HFF-Myc (cell line): ENCODE results near the gene TBX4.
A peak's percentile ranks its signal among the peaks of the same experiment; 100 is the strongest.
"Not testable (repeated sequence)": the region's sequence is repeated elsewhere in the genome, so short reads cannot be mapped to it uniquely, and the experiment has no call there.

Experiments used
- DNase-seq: peaks from one replicate; pipeline ENCODE4 v3.0.0-alpha.2; 2011; ENCODE audit warnings: low read depth; ENCODE audit errors: extremely low read depth
- H3K4me3 ChIP-seq: replicated peaks from 2 replicates; pipeline ENCODE4 v1.5.1; 2011; ENCODE audit warnings: low read depth, mild to moderate bottlenecking, control low read depth, low read length
- TF ChIP-seq, protein P1 (sequence below): IDR thresholded peaks from 2 replicates; pipeline ENCODE4 v1.5.1; 2012; ENCODE audit warnings: mild to moderate bottlenecking, low read depth, low read length, control low read depth; ENCODE audit errors: missing control alignments

TBX4 gene

DNA sequence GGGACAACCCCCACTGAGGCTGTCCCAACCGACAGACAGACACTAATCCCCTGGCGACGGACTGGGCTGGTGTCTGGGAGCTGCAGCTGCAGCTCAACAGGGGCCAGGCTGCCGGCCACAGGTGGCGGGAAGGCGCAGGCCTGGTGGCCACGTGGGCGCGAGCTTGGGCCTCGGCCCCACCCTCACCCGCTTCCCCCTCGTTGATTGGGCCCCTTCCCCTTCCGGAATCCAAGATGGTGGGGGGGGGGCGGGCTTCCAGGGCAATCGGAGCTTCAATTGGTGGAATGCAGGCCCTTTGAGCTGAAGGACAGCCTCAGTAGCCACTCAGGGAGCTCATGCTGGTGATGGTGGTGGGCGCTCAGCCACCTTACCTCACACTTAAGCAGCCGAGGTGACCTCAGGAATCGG is 8.7 kb upstream of the TBX4 start:
- TF ChIP-seq, protein P1, sequence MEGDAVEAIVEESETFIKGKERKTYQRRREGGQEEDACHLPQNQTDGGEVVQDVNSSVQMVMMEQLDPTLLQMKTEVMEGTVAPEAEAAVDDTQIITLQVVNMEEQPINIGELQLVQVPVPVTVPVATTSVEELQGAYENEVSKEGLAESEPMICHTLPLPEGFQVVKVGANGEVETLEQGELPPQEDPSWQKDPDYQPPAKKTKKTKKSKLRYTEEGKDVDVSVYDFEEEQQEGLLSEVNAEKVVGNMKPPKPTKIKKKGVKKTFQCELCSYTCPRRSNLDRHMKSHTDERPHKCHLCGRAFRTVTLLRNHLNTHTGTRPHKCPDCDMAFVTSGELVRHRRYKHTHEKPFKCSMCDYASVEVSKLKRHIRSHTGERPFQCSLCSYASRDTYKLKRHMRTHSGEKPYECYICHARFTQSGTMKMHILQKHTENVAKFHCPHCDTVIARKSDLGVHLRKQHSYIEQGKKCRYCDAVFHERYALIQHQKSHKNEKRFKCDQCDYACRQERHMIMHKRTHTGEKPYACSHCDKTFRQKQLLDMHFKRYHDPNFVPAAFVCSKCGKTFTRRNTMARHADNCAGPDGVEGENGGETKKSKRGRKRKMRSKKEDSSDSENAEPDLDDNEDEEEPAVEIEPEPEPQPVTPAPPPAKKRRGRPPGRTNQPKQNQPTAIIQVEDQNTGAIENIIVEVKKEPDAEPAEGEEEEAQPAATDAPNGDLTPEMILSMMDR: no peak
- no peak for DNase-seq

DNA sequence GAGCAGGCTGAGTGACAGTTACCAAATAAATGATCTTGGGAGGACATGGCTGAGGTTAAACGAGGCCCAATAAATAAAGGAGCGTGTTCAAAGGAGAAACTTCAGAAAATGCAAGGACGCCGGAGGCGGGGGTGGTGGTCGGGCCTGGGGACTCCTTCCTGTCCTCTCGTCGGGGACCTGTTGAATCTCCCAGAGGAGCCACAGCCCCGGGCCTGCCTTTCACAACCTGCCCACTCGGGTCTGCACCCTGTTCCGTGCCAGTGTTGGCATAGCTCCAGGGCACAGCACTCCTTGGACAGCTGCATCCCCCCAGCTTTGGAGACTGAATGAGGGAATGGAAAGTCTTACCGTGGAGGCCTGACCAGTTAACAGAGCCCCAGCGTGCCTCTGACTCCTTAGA is 8.1 kb upstream of the TBX4 start:
- TF ChIP-seq, protein P1: no peak
- H3K4me3 ChIP-seq: no peak overlapping the region
- no peak for DNase-seq

More for the DNA sequence above, 8.7 kb upstream of the TBX4 start:
- no peak overlapping the region for H3K4me3 ChIP-seq

DNA sequence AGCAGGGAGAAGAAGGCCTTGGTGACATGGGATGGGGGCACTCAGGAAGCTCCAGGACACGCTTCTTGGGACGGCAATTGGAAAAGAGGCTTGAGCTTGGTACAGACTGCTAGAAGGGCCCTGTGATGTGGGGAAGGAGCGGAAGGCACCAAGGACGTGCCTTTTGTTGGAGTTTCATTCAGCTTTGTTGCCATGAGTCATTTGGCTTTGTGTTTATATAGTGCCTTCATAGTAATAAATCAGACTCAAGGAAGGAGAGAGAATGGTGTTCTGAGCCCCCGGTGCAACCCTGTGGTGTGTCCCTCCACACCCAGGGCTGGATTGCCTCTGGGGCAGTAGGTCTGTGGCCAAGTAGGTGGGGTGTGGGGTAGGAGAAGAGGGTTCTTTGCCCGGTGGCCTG is 7.4 kb upstream of the TBX4 start:
- TF ChIP-seq, protein P1: no peak
- DNase-seq: peak; percentile 52
- H3K4me3 ChIP-seq: no peak overlapping the region

DNA sequence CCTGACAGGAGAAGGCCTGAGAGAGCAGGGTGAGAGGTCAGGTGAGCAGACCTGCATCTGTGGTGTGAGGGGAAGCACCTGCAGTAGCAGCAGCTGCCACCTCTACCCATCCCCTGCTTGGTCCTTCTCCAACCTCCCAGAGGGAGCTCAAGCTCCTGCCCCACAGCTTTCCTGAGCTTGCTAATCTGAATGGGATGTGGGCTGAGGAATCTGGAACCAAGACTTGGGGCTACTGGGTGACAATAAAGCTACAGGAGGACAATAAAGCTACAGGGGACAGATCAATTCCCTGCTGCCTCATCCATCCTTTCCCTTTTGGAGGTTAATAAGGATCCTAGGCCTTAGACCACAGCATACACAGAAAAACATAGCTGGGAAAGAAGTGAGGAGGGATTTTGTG is 4.9 kb upstream of the TBX4 start:
- TF ChIP-seq, protein P1: no peak

DNA sequence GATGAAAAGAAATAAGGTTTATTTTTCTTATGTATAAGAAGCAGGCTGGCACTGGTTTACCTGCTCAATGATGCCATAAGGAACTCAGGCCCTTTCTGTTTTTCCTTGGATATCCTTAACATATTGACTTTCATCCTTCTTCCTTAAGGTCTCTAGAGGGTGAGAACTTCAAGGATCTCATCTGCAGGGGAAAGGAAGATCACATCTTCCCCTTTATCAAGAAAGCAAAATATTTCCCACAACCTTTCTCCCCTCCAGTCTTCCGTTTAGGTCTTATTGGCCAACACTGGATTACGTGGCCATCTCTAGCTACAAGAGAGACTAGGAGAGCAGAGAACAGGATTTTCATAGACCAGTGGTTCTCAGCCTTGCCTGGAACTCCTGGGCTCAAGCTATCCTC is 4.2 kb upstream of the TBX4 start:
- DNase-seq: no peak
- TF ChIP-seq, protein P1: no peak
- no peak overlapping the region for H3K4me3 ChIP-seq

More for the DNA sequence above, 4.9 kb upstream of the TBX4 start:
- H3K4me3 ChIP-seq: no peak overlapping the region
- DNase-seq: no peak

DNA sequence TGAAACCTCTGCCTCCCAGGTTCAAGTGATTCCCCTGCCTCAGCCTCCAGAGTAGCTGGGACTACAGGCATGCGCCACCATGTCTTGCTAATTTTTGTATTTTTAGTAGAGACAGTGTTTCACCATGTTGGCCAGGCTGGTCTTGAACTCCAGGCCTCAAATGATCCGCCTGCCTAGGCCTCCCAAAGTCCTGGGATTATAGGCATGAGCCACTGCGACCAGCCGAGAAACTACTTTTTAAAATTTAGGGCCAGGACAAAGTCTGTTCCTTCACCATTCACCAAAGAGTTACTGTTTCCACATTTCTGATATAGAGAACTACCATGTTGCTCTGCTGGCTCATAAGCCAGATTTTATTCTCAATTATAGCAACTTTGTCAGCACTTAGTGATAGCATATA is 3.1 kb upstream of the TBX4 start:
- H3K4me3 ChIP-seq, DNase-seq: not testable (repeated sequence)

DNA sequence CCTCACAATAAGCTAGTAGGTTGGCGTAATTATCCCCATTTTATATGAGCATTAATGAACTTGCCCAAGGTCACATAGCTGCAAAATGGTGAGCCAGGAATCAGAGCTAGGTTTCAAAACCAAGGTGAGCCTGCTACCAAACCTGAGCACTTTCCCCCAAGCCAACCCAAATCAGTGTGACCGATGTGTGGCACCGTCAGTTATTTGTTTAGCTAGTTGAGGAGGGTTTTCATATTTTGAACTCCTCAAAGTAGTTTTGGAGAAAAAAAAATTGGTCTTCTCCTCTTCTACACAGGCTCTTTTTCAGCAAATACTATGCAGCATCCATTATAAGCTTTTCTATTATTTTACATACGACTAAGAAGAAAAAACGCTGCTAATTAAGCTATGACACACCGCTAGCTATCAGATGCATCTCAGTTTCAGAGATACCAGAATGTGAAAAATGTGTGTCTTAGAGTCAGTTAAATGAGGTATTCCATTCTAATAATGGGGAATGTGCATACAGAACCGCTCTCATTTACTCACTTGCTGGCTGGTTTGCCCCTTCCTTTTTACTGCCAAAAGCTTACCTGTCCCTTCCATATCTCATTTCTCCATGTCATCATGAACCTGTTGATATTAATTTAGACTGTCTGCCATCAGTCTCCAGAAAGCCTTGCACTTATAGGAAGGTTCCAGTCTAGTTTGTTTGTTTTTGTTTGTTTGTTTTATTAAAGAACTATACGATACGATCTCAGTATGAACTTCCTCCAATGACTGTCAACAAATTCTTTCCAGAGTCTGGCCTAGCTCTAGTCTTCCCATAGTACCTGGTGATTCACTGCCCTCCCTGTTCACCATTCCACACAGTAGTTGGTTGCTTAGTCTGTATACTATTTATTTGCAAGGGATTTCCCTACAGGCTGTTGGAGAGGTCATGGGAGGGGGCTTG is 2.2 kb upstream of the TBX4 start:
- TF ChIP-seq, protein P1: no peak
- no peak for DNase-seq
- H3K4me3 ChIP-seq: no peak overlapping the region
